Activated naive CD4-positive, alpha-beta T cell (primary cell): ENCODE measurements around the gene VCP.
A peak's percentile ranks its signal among the peaks of the same experiment; 100 is the strongest.
"Not testable (repeated sequence)": the region's sequence is repeated elsewhere in the genome, so short reads cannot be mapped to it uniquely, and the experiment has no call there.

Experiments
- DNase-seq, 4 experiments: peaks; one replicate each; lab custom pipeline; 2025; lab: John Stamatoyannopoulos, UW

Gene VCP

GRCh38 chr9:35060548-35061207, 11.7 kb downstream of the VCP start:
- DNase-seq, result no peak

- DNase-seq, result no peak
Observed at GRCh38 chr9:35059438-35059837, 13.0 kb downstream of the VCP start.

- DNase-seq, result no peak
Observed at GRCh38 chr9:35057271-35057620, 15.2 kb downstream of the VCP start.

GRCh38 chr9:35056571-35057270, 15.7 kb downstream of the VCP start:
- no peak for DNase-seq

GRCh38 chr9:35054871-35055644, 17.4 kb downstream of the VCP start:
- DNase-seq, result no peak

GRCh38 chr9:35054185-35054835, 18.1 kb downstream of the VCP start:
- no peak for DNase-seq

- DNase-seq, result peak in 3 of 4 experiments; percentile 8 to 24 (median 13)
Observed at GRCh38 chr9:35051069-35051967, 21.1 kb downstream of the VCP start.

GRCh38 chr9:35048511-35048910, 23.9 kb downstream of the VCP start:
- no peak for DNase-seq

- DNase-seq, result no peak
Observed at GRCh38 chr9:35044071-35044470, 28.4 kb downstream of the VCP start.

GRCh38 chr9:35042891-35043545, 29.4 kb downstream of the VCP start:
- no peak for DNase-seq

- no peak for DNase-seq
Observed at GRCh38 chr9:35042081-35042604, 30.3 kb downstream of the VCP start.

GRCh38 chr9:35035851-35036701, 36.3 kb downstream of the VCP start:
- DNase-seq, result peak in 2 of 4 experiments; percentile 26 to 39

GRCh38 chr9:35033101-35033500, 39.3 kb downstream of the VCP start:
- DNase-seq, result no peak

GRCh38 chr9:35029852-35030251, 42.6 kb downstream of the VCP start:
- no peak for DNase-seq

- DNase-seq, result no peak
Observed at GRCh38 chr9:35029241-35029640, 43.2 kb downstream of the VCP start.

GRCh38 chr9:35028341-35028740, 44.1 kb downstream of the VCP start:
- no peak for DNase-seq

GRCh38 chr9:35027860-35028259, 44.6 kb downstream of the VCP start:
- DNase-seq, result no peak

- DNase-seq, result no peak
Observed at GRCh38 chr9:35027374-35027773, 45.1 kb downstream of the VCP start.

- DNase-seq, result no peak
Observed at GRCh38 chr9:35026671-35027070, 45.8 kb downstream of the VCP start.

- not testable (repeated sequence) for DNase-seq
Observed at GRCh38 chr9:35023443-35023842, 49.0 kb downstream of the VCP start.
